Endothelial cell of umbilical vein (primary cell): ENCODE data around the gene PROB1. TPM values are rescaled to one million over a fixed set of nuclear protein-coding genes. Genes with fewer than 3 reads are reported as not detected.
"Not testable (repeated sequence)": the region's sequence is repeated elsewhere in the genome, so short reads cannot be mapped to it uniquely, and the experiment has no call there.

Experiments
- BruUV-seq: library from RNA; stranded (reverse); fragments of 400-500 nt; replicated peaks from 2 replicates; lab custom pipeline; 2021; lab: Mats Ljungman, UMichigan
- CTCF ChIA-PET: fragments of 300-600, 350-600 bp; sonication (Branson Sonifier 250); formaldehyde crosslinking; loops from one replicate; lab custom pipeline; 2021; ENCODE audit warnings: antibody characterized with exemption, inconsistent platforms; lab: Charles Lee
- POLR2A ChIA-PET: fragments of 300-600, 350-600 bp; sonication (Branson Sonifier 250); formaldehyde crosslinking; loops from one replicate; lab custom pipeline; 2021; ENCODE audit warnings: antibody characterized with exemption, inconsistent platforms; lab: Charles Lee
- DNase-seq: peaks from one replicate; pipeline ENCODE4 v3.0.0-alpha.2; 2011; ENCODE audit warnings: low read depth, low spot score
- FAIRE-seq: peaks from 2 replicates; lab custom pipeline; 2011; peaks lifted over from hg19 to GRCh38; lab: Jason Lieb, UNC
- H2AFZ ChIP-seq: 2 replicates; pipeline ENCODE4 v1.6.0; 2012; ENCODE audit warnings: low read depth, low read length, control low read depth, inconsistent platforms
- H3K27ac ChIP-seq: 2 replicates; pipeline ENCODE4 v1.5.1; 2011; ENCODE audit warnings: low read depth, mild to moderate bottlenecking, control low read depth, low read length, moderate library complexity; ENCODE audit not compliant: insufficient read depth
- H3K27me3 ChIP-seq, 2 experiments: 2 replicates each; pipeline versions ENCODE4 v1.6.0 to v1.6.1; 2011; ENCODE audit warnings: low read length in 2 of 2, mixed read lengths in 1 of 2; ENCODE audit not compliant: control insufficient read depth in 2 of 2, insufficient read depth in 2 of 2
- H3K36me3 ChIP-seq, 2 experiments: 2 replicates in 1 of 2; 3 replicates in 1 of 2; pipeline ENCODE4 v1.5.1; 2011; ENCODE audit warnings: low read length in 2 of 2, mild to moderate bottlenecking in 1 of 2, moderate library complexity in 1 of 2; ENCODE audit not compliant: control insufficient read depth in 2 of 2, insufficient read depth in 2 of 2; ENCODE audit errors: extremely low read depth in 1 of 2
- H3K4me1 ChIP-seq: 3 replicates; pipeline ENCODE4 v1.5.1; 2011; ENCODE audit warnings: mild to moderate bottlenecking, low read length; ENCODE audit not compliant: control insufficient read depth, insufficient read depth; ENCODE audit errors: extremely low read depth
- H3K4me2 ChIP-seq: 2 replicates; pipeline ENCODE4 v1.6.1; 2011; ENCODE audit warnings: low read length, control low read depth, mixed read lengths; ENCODE audit not compliant: insufficient read depth
- H3K4me3 ChIP-seq, 3 experiments: fragments of 200-600 bp in 1 of 3; sonication (generic), shearing (Covaris generic) in 1 of 3; replicated peaks in 1 of 3; 2 replicates each; pipeline ENCODE4 v1.5.1; 2011 to 2016; ENCODE audit warnings: control low read depth in 3 of 3, low read length in 3 of 3, mild to moderate bottlenecking in 2 of 3, inconsistent platforms in 1 of 3, low read depth in 1 of 3, moderate library complexity in 1 of 3; ENCODE audit not compliant: insufficient read depth in 1 of 3
- H3K79me2 ChIP-seq: 2 replicates; pipeline ENCODE4 v1.6.0; 2012; ENCODE audit warnings: low read length, inconsistent platforms; ENCODE audit not compliant: control insufficient read depth, insufficient read depth
- H3K9ac ChIP-seq: replicated peaks from 2 replicates; pipeline ENCODE3; 2011; ENCODE audit warnings: low read length, control low read depth; ENCODE audit not compliant: insufficient read depth; ENCODE audit errors: extremely low read depth
- H3K9me1 ChIP-seq: replicated peaks from 3 replicates; pipeline ENCODE4 v1.6.0; 2011; ENCODE audit warnings: mild to moderate bottlenecking, low read length; ENCODE audit not compliant: control insufficient read depth, insufficient read depth; ENCODE audit errors: extremely low read depth
- H3K9me3 ChIP-seq: replicated peaks from 2 replicates; pipeline ENCODE4 v1.5.1; 2012; ENCODE audit warnings: low read length, inconsistent platforms; ENCODE audit not compliant: control insufficient read depth, insufficient read depth
- H4K20me1 ChIP-seq: replicated peaks from 2 replicates; pipeline ENCODE3; 2011; ENCODE audit warnings: mild to moderate bottlenecking, low read length; ENCODE audit not compliant: control insufficient read depth, insufficient read depth; ENCODE audit errors: extremely low read depth
- EZH2 ChIP-seq: IDR thresholded peaks from 2 replicates; pipeline ENCODE4 v1.6.1; 2012; ENCODE audit warnings: borderline replicate concordance, low read depth, mild to moderate bottlenecking, moderate library complexity, low read length, inconsistent platforms; ENCODE audit not compliant: severe bottlenecking
- FOS ChIP-seq: IDR thresholded peaks from 2 replicates; pipeline ENCODE4 v1.6.1; 2011; ENCODE audit warnings: mild to moderate bottlenecking, low read length, moderate library complexity, borderline replicate concordance; ENCODE audit not compliant: insufficient read depth
- GATA2 ChIP-seq: IDR thresholded peaks from 2 replicates; pipeline ENCODE4 v1.7.0; 2011; ENCODE audit warnings: low read depth, mild to moderate bottlenecking, moderate library complexity, mixed read lengths, low read length; ENCODE audit not compliant: insufficient read length, insufficient read depth
- JUN ChIP-seq: IDR thresholded peaks from 2 replicates; pipeline ENCODE4 v1.6.1; 2011; ENCODE audit warnings: borderline replicate concordance, low read depth; ENCODE audit not compliant: insufficient read length, insufficient read depth
- MAX ChIP-seq: IDR thresholded peaks from 2 replicates; pipeline ENCODE4 v1.6.1; 2011; ENCODE audit not compliant: insufficient read depth, insufficient read length
- MYC ChIP-seq: IDR thresholded peaks from one replicate; pipeline ENCODE4 v1.6.1; 2011; ENCODE audit warnings: mild to moderate bottlenecking, low read depth, low read length
- POLR2A ChIP-seq: IDR thresholded peaks from 2 replicates; pipeline ENCODE4 v1.6.1; 2012; ENCODE audit warnings: low read depth, mild to moderate bottlenecking, control low read depth, low read length
- POLR2AphosphoS5 ChIP-seq: IDR thresholded peaks from 2 replicates; pipeline ENCODE4 v1.6.1; 2012; ENCODE audit warnings: low read depth, mild to moderate bottlenecking, control low read depth, low read length, moderate library complexity; ENCODE audit not compliant: insufficient read depth
- dilution Hi-C: fragments of 300-500 bp; cut with MboI; formaldehyde crosslinking; loops from one replicate; pipeline ENCODE4 v1.15.0; 2019; ENCODE audit warnings: low sequenced_read_pairs; ENCODE audit not compliant: extremely low pct_ligation_motif_present
- intact Hi-C: fragments of 100-400 bp; cut with micrococcal nuclease; formaldehyde crosslinking; loops from one replicate; pipeline ENCODE4 v1.10.0; 2022
- polyA plus RNA-seq, 4 experiments: library from polyadenylated mRNA; depleted of rRNA in 3 of 4; stranded (reverse) in 3 of 4; unstranded in 1 of 4; fragments of >200 nt; gene quantifications; 2 replicates each; pipeline versions ENCODE4 v1.2.1 to v1.2.3, GENCODE V29; 2011 to 2012; ENCODE audit warnings: missing spikeins in 1 of 4
- total RNA-seq: library from RNA; stranded (reverse); gene quantifications from 2 replicates; pipeline ENCODE4 v1.2.3, GENCODE V29; 2021
- TF ChIP-seq, protein P1 (sequence below), 2 donors: IDR thresholded peaks; 1 replicate in 1 of 2; 2 replicates in 1 of 2; pipeline ENCODE4 v1.5.1; 2011; ENCODE audit warnings: low read length in 2 of 2, mild to moderate bottlenecking in 2 of 2, moderate library complexity in 2 of 2, control low read depth in 1 of 2, inconsistent platforms in 1 of 2, low read depth in 1 of 2; ENCODE audit not compliant: insufficient read depth in 1 of 2; ENCODE audit errors: extremely low read depth in 1 of 2

The PROB1 gene
- total and polyA plus RNA-seq, 2 donors (not counting 3 experiments of a cell fraction or from before 2014, with no cell fraction given), result 0.47 to 1.9 TPM

- ChIA-PET POLR2A (interaction anchor here (1.3 kb wide), 1 partner anchor 16 kb away, joined by 3 read pairs; no protein-coding TSS in a partner anchor), CTCF (interaction anchor here (1.5 kb wide), 1 partner anchor 16 kb away, joined by 3 read pairs; the partner anchor contains the start of gene PAIP2)
- no TSS peak for BruUV-seq
- H3K27me3 ChIP-seq, result no peaks in the 10 kb centered on the region
- no peak overlapping the region for H2AFZ ChIP-seq
- dilution Hi-C loops, result no loop called here
- intact Hi-C loops, result no loop called here
- no peak overlapping the region for H3K4me2 ChIP-seq
- peaks cover 0 to 3% of the 10 kb centered on the region in 2 experiments for H3K36me3 ChIP-seq
- H3K79me2 ChIP-seq, result peaks cover 61% of the 10 kb centered on the region
- DNase-seq (no peak), FAIRE-seq (no peak)
- TF ChIP-seq, protein P1, sequence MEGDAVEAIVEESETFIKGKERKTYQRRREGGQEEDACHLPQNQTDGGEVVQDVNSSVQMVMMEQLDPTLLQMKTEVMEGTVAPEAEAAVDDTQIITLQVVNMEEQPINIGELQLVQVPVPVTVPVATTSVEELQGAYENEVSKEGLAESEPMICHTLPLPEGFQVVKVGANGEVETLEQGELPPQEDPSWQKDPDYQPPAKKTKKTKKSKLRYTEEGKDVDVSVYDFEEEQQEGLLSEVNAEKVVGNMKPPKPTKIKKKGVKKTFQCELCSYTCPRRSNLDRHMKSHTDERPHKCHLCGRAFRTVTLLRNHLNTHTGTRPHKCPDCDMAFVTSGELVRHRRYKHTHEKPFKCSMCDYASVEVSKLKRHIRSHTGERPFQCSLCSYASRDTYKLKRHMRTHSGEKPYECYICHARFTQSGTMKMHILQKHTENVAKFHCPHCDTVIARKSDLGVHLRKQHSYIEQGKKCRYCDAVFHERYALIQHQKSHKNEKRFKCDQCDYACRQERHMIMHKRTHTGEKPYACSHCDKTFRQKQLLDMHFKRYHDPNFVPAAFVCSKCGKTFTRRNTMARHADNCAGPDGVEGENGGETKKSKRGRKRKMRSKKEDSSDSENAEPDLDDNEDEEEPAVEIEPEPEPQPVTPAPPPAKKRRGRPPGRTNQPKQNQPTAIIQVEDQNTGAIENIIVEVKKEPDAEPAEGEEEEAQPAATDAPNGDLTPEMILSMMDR (IDR thresholded peaks at IDR 0.05; ENCODE audit: extremely low read depth in 1 of 2, insufficient read depth in 1 of 2, low read depth in 1 of 2, low read length in 2 of 2), result no peak
- TF ChIP-seq POLR2AphosphoS5 (no peak), EZH2 (no peak), MYC (no peak), GATA2 (no peak), FOS (no peak), MAX (no peak), JUN (no peak), POLR2A (no peak)
- no peak overlapping the region for H3K27ac ChIP-seq
- no peaks in the 10 kb centered on the region for H3K4me1 ChIP-seq
- no peaks in the 10 kb centered on the region for H3K9me1 ChIP-seq
- H4K20me1 ChIP-seq, result peaks cover 9% of the 10 kb centered on the region
- H3K9me3 ChIP-seq, result no peaks in the 10 kb centered on the region
- no peak overlapping the region for H3K9ac ChIP-seq
- no peak overlapping the region for H3K4me3 ChIP-seq
Measured at GRCh38 chr5:139358064-139358463, 36.8 kb downstream of the PROB1 start.

DNA sequence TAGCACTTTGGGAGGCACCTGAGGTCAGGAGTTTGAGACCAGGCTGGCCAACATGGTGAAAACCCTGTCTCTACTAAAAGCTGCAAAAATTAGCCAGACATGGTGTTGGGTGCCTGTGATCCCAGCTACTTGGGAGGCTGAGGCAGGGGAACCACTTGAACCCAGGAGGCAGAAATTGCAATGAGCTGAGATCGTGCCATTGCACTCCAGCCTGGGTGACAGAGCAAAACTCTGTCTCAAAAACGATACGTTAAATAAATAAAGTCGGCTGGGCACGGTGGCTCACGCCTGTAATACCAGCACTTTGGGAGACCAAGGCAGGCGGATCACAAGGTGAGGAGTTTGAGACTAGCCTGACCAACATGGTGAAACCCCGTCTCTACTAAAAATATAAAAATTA lies 39.0 kb downstream of the PROB1 start:
- H3K9ac ChIP-seq, H3K4me2 ChIP-seq, DNase-seq, H3K27ac ChIP-seq, H3K4me1 ChIP-seq, H3K9me1 ChIP-seq, intact Hi-C loops, H3K9me3 ChIP-seq, POLR2A ChIA-PET, dilution Hi-C loops, H3K36me3 ChIP-seq, BruUV-seq, H3K27me3 ChIP-seq, H3K4me3 ChIP-seq, CTCF ChIA-PET, H4K20me1 ChIP-seq, H2AFZ ChIP-seq, FAIRE-seq: not testable (repeated sequence)
- peaks cover 72% of the 10 kb centered on the region for H3K79me2 ChIP-seq
